HepG2 (cell line): Measurements from ENCODE around the gene UQCRFS1.

ENCODE experiments used
- CTCF ChIP-seq: sonication (generic); formaldehyde crosslinking; IDR thresholded peaks from 2 replicates; pipeline ENCODE4 v1.5.0; 2020; ENCODE audit warnings: mild to moderate bottlenecking, missing genetic modification reagents, moderate library complexity
- EP300 ChIP-seq, 3 experiments: sonication (generic) in 1 of 3; formaldehyde crosslinking in 1 of 3; IDR thresholded peaks; 2 replicates each; pipeline versions ENCODE4 v1.5.1 to v1.6.1; 2011 to 2020; ENCODE audit warnings: low read depth in 2 of 3, low read length in 2 of 3, borderline replicate concordance in 1 of 3, improper control_type of control experiment in 1 of 3, mild to moderate bottlenecking in 1 of 3, missing genetic modification reagents in 1 of 3, moderate library complexity in 1 of 3
- FOXP4 ChIP-seq: sonication (generic); formaldehyde crosslinking; IDR thresholded peaks from 2 replicates; pipeline ENCODE4 v1.4.0; 2020; ENCODE audit warnings: missing genetic modification reagents
- PHF8 ChIP-seq: sonication (generic); formaldehyde crosslinking; IDR thresholded peaks from 2 replicates; pipeline ENCODE4 v1.5.0; 2020; ENCODE audit warnings: missing genetic modification reagents

GRCh38 chr19:29233591-29233990 is 20.6 kb upstream of the UQCRFS1 start:
- no peak for TF ChIP-seq FOXP4 (CRISPR knock-in tag)
- TF ChIP-seq PHF8 (CRISPR knock-in tag) = no peak
- no peak for TF ChIP-seq CTCF (CRISPR knock-in tag)
- no peak for TF ChIP-seq EP300 (IDR thresholded peaks at IDR 0.05; ENCODE audit: low read depth in 2 of 2, low read length in 2 of 2)
- no peak for TF ChIP-seq EP300 (CRISPR knock-in tag; IDR thresholded peaks at IDR 0.05; ENCODE audit: borderline replicate concordance)
